Breast epithelium (tissue), 3 donors: ENCODE results near the gene ITPRID2.

Source experiments
- CTCF ChIP-seq, 3 donors: fragments of 450-650 bp; IDR thresholded peaks; one replicate each; pipeline ENCODE4 v1.5.1; 2016 to 2017; ENCODE audit warnings: antibody characterized with exemption in 3 of 3, mild to moderate bottlenecking in 3 of 3, moderate library complexity in 3 of 3
- POLR2AphosphoS5 ChIP-seq, 3 donors: sonication (generic); formaldehyde crosslinking; IDR thresholded peaks; one replicate each; pipeline ENCODE4 v1.6.1; 2017; ENCODE audit warnings: antibody characterized with exemption in 3 of 3

- TF ChIP-seq POLR2AphosphoS5 (IDR thresholded peaks at IDR 0.05): no peak
- TF ChIP-seq CTCF (IDR thresholded peaks at IDR 0.05): no peak
Observed at GRCh38 chr2:181876614-181877063, 14.9 kb upstream of the ITPRID2 start.
